Neural cell (in vitro differentiated cells): ENCODE results near the gene CDHR4. TPM values are rescaled to one million over a fixed set of nuclear protein-coding genes. Genes with fewer than 3 reads are reported as not detected.

Experiments
- H2AFZ ChIP-seq: fragments of 200-600, 300-800 bp; sonication (generic), shearing (Covaris generic); 2 replicates; pipeline ENCODE4 v1.6.0; 2014; ENCODE audit warnings: low read depth, mild to moderate bottlenecking, antibody characterized with exemption, low read length, moderate library complexity
- H3F3A ChIP-seq: fragments of 200-600 bp; shearing (Covaris generic); 2 replicates; pipeline ENCODE4 v1.6.1; 2016; ENCODE audit warnings: mild to moderate bottlenecking, moderate library complexity, mixed read lengths, antibody characterized with exemption, low read length; ENCODE audit not compliant: insufficient read depth, poor library complexity, severe bottlenecking
- H3K27ac ChIP-seq: fragments of 200-600, 300-800 bp; sonication (generic), shearing (Covaris generic); 2 replicates; pipeline ENCODE4 v1.5.1; 2014; ENCODE audit warnings: mild to moderate bottlenecking, low read length, moderate library complexity
- H3K27me3 ChIP-seq: fragments of 300-800, 200-600 bp; sonication (generic), shearing (Covaris generic); 2 replicates; pipeline ENCODE4 v1.6.0; 2014; ENCODE audit warnings: mild to moderate bottlenecking, low read depth, low read length, moderate library complexity; ENCODE audit not compliant: insufficient read depth
- H3K36me3 ChIP-seq: fragments of 300-800, 200-600 bp; sonication (generic), shearing (Covaris generic); 2 replicates; pipeline ENCODE4 v1.5.1; 2014; ENCODE audit warnings: mild to moderate bottlenecking, antibody characterized with exemption, low read length, moderate library complexity; ENCODE audit not compliant: insufficient read depth
- H3K4me2 ChIP-seq: fragments of 300-800, 200-600 bp; sonication (generic), shearing (Covaris generic); 2 replicates; pipeline ENCODE4 v1.6.0; 2014; ENCODE audit warnings: mild to moderate bottlenecking, low read length
- H3K4me3 ChIP-seq: fragments of 300-800, 200-600 bp; sonication (generic), shearing (Covaris generic); 2 replicates; pipeline ENCODE4 v1.5.1; 2014; ENCODE audit warnings: mild to moderate bottlenecking, low read length, moderate library complexity
- H3K79me2 ChIP-seq: fragments of 200-600 bp; shearing (Covaris generic); replicated peaks from 2 replicates; pipeline ENCODE4 v1.6.0; 2014; ENCODE audit warnings: mild to moderate bottlenecking, low read length, moderate library complexity; ENCODE audit not compliant: insufficient read depth
- H3K9ac ChIP-seq: fragments of 300-800, 200-600 bp; sonication (generic), shearing (Covaris generic); 2 replicates; pipeline ENCODE4 v1.6.1; 2016; ENCODE audit warnings: mild to moderate bottlenecking, low read length, mixed read lengths
- H3K9me2 ChIP-seq: fragments of 200-600 bp; shearing (Covaris generic); 2 replicates; pipeline ENCODE4 v1.6.1; 2016; ENCODE audit warnings: mild to moderate bottlenecking, low read length, mixed read lengths; ENCODE audit not compliant: insufficient read depth
- H3K9me3 ChIP-seq: fragments of 200-600, 300-800 bp; sonication (generic), shearing (Covaris generic); 2 replicates; pipeline ENCODE4 v1.6.1; 2016; ENCODE audit warnings: mild to moderate bottlenecking, mixed run types, low read length, moderate library complexity, mixed read lengths
- H4K20me1 ChIP-seq: fragments of 200-600 bp; shearing (Covaris generic); 2 replicates; pipeline ENCODE4 v1.6.1; 2016; ENCODE audit warnings: mild to moderate bottlenecking, mixed run types; ENCODE audit not compliant: insufficient read depth
- CTCF ChIP-seq: fragments of 450-650 bp; IDR thresholded peaks from 2 replicates; pipeline ENCODE4 v1.5.1; 2014; ENCODE audit warnings: antibody characterized with exemption, mild to moderate bottlenecking, moderate library complexity; ENCODE audit not compliant: poor library complexity, severe bottlenecking
- EP300 ChIP-seq: fragments of 450-650 bp; conservative IDR thresholded peaks from 2 replicates; pipeline ENCODE4 v1.6.1; 2014; ENCODE audit warnings: antibody characterized with exemption, mild to moderate bottlenecking, moderate library complexity; ENCODE audit not compliant: poor library complexity, severe bottlenecking
- EZH2 ChIP-seq: fragments of 200-600, 300-800 bp; shearing (Covaris generic), sonication (generic); IDR thresholded peaks from 2 replicates; pipeline ENCODE4 v1.6.1; 2014; ENCODE audit warnings: antibody characterized with exemption, low read length, borderline replicate concordance, mild to moderate bottlenecking; ENCODE audit not compliant: insufficient read depth, poor library complexity, severe bottlenecking
- MXI1 ChIP-seq: fragments of 450-650 bp; conservative IDR thresholded peaks from 2 replicates; pipeline ENCODE4 v1.6.1; 2014; ENCODE audit warnings: antibody characterized with exemption, mild to moderate bottlenecking; ENCODE audit not compliant: poor library complexity, severe bottlenecking
- POLR2AphosphoS5 ChIP-seq: IDR thresholded peaks from 2 replicates; pipeline ENCODE4 v1.6.1; 2012
- RAD21 ChIP-seq: fragments of 450-650 bp; conservative IDR thresholded peaks from 2 replicates; pipeline ENCODE4 v1.6.1; 2014; ENCODE audit warnings: antibody characterized with exemption, mild to moderate bottlenecking, moderate library complexity
- REST ChIP-seq: IDR thresholded peaks from 2 replicates; pipeline ENCODE4 v1.6.1; 2012; ENCODE audit warnings: borderline replicate concordance
- SMC3 ChIP-seq: fragments of 450-650 bp; conservative IDR thresholded peaks from 2 replicates; pipeline ENCODE4 v1.6.1; 2014; ENCODE audit warnings: antibody characterized with exemption, mild to moderate bottlenecking, moderate library complexity; ENCODE audit not compliant: poor library complexity
- TAF1 ChIP-seq: IDR thresholded peaks from 2 replicates; pipeline ENCODE4 v1.6.1; 2012; ENCODE audit warnings: low read depth
- polyA plus RNA-seq: library from polyadenylated mRNA; depleted of rRNA; stranded (reverse); fragments of >200 nt; gene quantifications from 2 replicates; pipeline ENCODE4 v1.2.3, GENCODE V29; 2014

CDHR4 gene
- polyA plus RNA-seq, 1 donor from 2014 or later: not detected

- Histone ChIP-seq H3K27me3 (no peaks in the 10 kb centered on the region), H3K79me2 (no peaks in the 10 kb centered on the region), H4K20me1 (no peaks in the 10 kb centered on the region), H3K4me3 (no peak overlapping the region), H3K9ac (no peak overlapping the region), H3K9me3 (no peaks in the 10 kb centered on the region), H3F3A (no peaks in the 10 kb centered on the region), H3K36me3 (no peaks in the 10 kb centered on the region), H2AFZ (no peak overlapping the region), H3K9me2 (no peaks in the 10 kb centered on the region), H3K27ac (no peak overlapping the region), H3K4me2 (no peak overlapping the region)
- no peak for TF ChIP-seq CTCF
- TF ChIP-seq TAF1: no peak
- TF ChIP-seq MXI1: no peak
- no peak for TF ChIP-seq POLR2AphosphoS5
- no peak for TF ChIP-seq EP300
- no peak for TF ChIP-seq REST
- no peak for TF ChIP-seq SMC3
- TF ChIP-seq EZH2: no peak
Measured at GRCh38 chr3:49844464-49845183, 45.0 kb upstream of the CDHR4 start.

GRCh38 chr3:49842843-49843517, 43.3 kb upstream of the CDHR4 start:
- H3F3A ChIP-seq: no peaks in the 10 kb centered on the region
- H4K20me1 ChIP-seq: no peaks in the 10 kb centered on the region
- H3K4me2 ChIP-seq: no peak overlapping the region
- no peak for TF ChIP-seq RAD21
- no peak for TF ChIP-seq EZH2
- TF ChIP-seq POLR2AphosphoS5: no peak
- TF ChIP-seq SMC3: no peak
- TF ChIP-seq REST: no peak
- TF ChIP-seq EP300: no peak
- TF ChIP-seq MXI1: no peak
- no peak for TF ChIP-seq CTCF
- no peak for TF ChIP-seq TAF1
- no peak overlapping the region for H3K9ac ChIP-seq
- no peaks in the 10 kb centered on the region for H3K79me2 ChIP-seq
- no peak overlapping the region for H2AFZ ChIP-seq
- H3K36me3 ChIP-seq: no peaks in the 10 kb centered on the region
- no peaks in the 10 kb centered on the region for H3K9me3 ChIP-seq
- no peak overlapping the region for H3K4me3 ChIP-seq
- H3K9me2 ChIP-seq: no peaks in the 10 kb centered on the region
- H3K27me3 ChIP-seq: no peaks in the 10 kb centered on the region
- H3K27ac ChIP-seq: no peak overlapping the region
